K562 (cell line): ENCODE data around the gene GAL. TPM values are rescaled to one million over a fixed set of nuclear protein-coding genes. Genes with fewer than 3 reads are reported as not detected.

Experiments
- ATAC-seq: fragments of 200-7000 bp; cut with Tn5 transposase; 3 replicates; pipeline ENCODE4 v1.9.1; 2020; ENCODE audit warnings: moderate library complexity
- BruUV-seq: library from RNA; stranded (reverse); fragments of 400-500 nt; replicated peaks from 2 replicates; lab custom pipeline; 2021; lab: Mats Ljungman, UMichigan
- CTCF ChIA-PET: fragments of 300-600 bp; formaldehyde crosslinking; extraction: SDS; loops from one replicate; lab custom pipeline; 2021; ENCODE audit warnings: low intra/inter-chr PET ratio; lab: Yijun Ruan, JAX
- POLR2A ChIA-PET: fragments of 300-600, 350-650 bp; sonication (Branson Sonifier 250); formaldehyde crosslinking; extraction: SDS; loops from one replicate; lab custom pipeline; 2021; ENCODE audit warnings: antibody characterized with exemption, inconsistent platforms; lab: Yijun Ruan, JAX
- DNase-seq, 4 experiments: peaks; one replicate each; pipeline versions ENCODE4 v3.0.0 to v3.0.0-alpha.2; 2011 to 2018; ENCODE audit warnings: low spot score in 3 of 4, mixed read lengths in 3 of 4; ENCODE audit errors: extremely low read depth in 1 of 4
- FAIRE-seq: peaks from 2 replicates; lab custom pipeline; 2011; peaks lifted over from hg19 to GRCh38; lab: Jason Lieb, UNC
- H2AFZ ChIP-seq: 2 replicates; pipeline ENCODE4 v1.6.0; 2011; ENCODE audit warnings: low read depth, low read length, control low read depth, inconsistent platforms
- H3K27ac ChIP-seq: fragments of 200-600 bp; 3 replicates; pipeline ENCODE4 v1.8.0; 2011; ENCODE audit warnings: low read depth, mild to moderate bottlenecking, control low read depth, inconsistent platforms, low read length, moderate library complexity, mixed read lengths; ENCODE audit errors: extremely low read depth
- H3K27me3 ChIP-seq, 2 experiments: fragments of 300-600 bp in 1 of 2; 2 replicates in 1 of 2; 3 replicates in 1 of 2; pipeline versions ENCODE4 v1.6.0 to v1.8.0; 2011; ENCODE audit warnings: inconsistent platforms in 2 of 2, low read length in 2 of 2, mild to moderate bottlenecking in 1 of 2, mixed read lengths in 1 of 2, moderate library complexity in 1 of 2; ENCODE audit not compliant: control insufficient read depth in 2 of 2, insufficient read depth in 2 of 2
- H3K36me3 ChIP-seq: fragments of 300-600 bp; 3 replicates; pipeline ENCODE4 v1.8.0; 2011; ENCODE audit warnings: mild to moderate bottlenecking, low read length, inconsistent platforms; ENCODE audit not compliant: control insufficient read depth, insufficient read depth
- H3K4me1 ChIP-seq, 2 experiments: fragments of 200-600 bp in 1 of 2; replicated peaks in 1 of 2; 2 replicates in 1 of 2; 3 replicates in 1 of 2; pipeline versions ENCODE4 v1.5.1 to v1.8.0; 2011; ENCODE audit warnings: inconsistent platforms in 2 of 2, low read length in 2 of 2, mild to moderate bottlenecking in 1 of 2, mixed read lengths in 1 of 2, moderate library complexity in 1 of 2; ENCODE audit not compliant: control insufficient read depth in 2 of 2, insufficient read depth in 2 of 2
- H3K4me2 ChIP-seq: 2 replicates; pipeline ENCODE4 v1.6.1; 2011; ENCODE audit warnings: low read length, control low read depth, inconsistent platforms, mixed read lengths; ENCODE audit not compliant: insufficient read depth
- H3K4me3 ChIP-seq: fragments of 200-600 bp; sonication (generic), shearing (Covaris generic); 2 replicates; pipeline ENCODE4 v1.5.1; 2016; ENCODE audit warnings: control low read depth, inconsistent platforms
- H3K79me2 ChIP-seq: fragments of 200-600 bp; 3 replicates; pipeline ENCODE4 v1.8.0; 2011; ENCODE audit warnings: low read length, inconsistent platforms; ENCODE audit not compliant: control insufficient read depth, insufficient read depth
- H3K9ac ChIP-seq, 2 experiments: 2 replicates each; pipeline versions ENCODE4 v1.6.0 to v1.6.1; 2011; ENCODE audit warnings: low read depth in 2 of 2, low read length in 2 of 2, control low read depth in 1 of 2, inconsistent platforms in 1 of 2, mild to moderate bottlenecking in 1 of 2, mixed read lengths in 1 of 2; ENCODE audit not compliant: insufficient read depth in 1 of 2
- H3K9me1 ChIP-seq: one replicate; pipeline ENCODE4 v1.6.0; 2011; ENCODE audit warnings: inconsistent platforms, mild to moderate bottlenecking, low read length, moderate library complexity; ENCODE audit not compliant: control insufficient read depth, insufficient read depth
- H3K9me3 ChIP-seq: replicated peaks from 2 replicates; pipeline ENCODE4 v1.5.1; 2011; ENCODE audit warnings: low read depth, low read length, inconsistent platforms; ENCODE audit not compliant: control insufficient read depth, insufficient read depth
- H4K20me1 ChIP-seq: replicated peaks from 2 replicates; pipeline ENCODE4 v1.6.1; 2011; ENCODE audit warnings: low read length, inconsistent platforms, mixed read lengths; ENCODE audit not compliant: control insufficient read depth, insufficient read depth
- BDP1 ChIP-seq: IDR thresholded peaks from 3 replicates; pipeline ENCODE4 v1.6.1; 2011; ENCODE audit not compliant: insufficient read length, insufficient read depth
- FOXO4 ChIP-seq: fragments of 450-650 bp; formaldehyde crosslinking; IDR thresholded peaks from 2 replicates; pipeline ENCODE4 v1.4.0; 2020; ENCODE audit warnings: mild to moderate bottlenecking, moderate library complexity
- HDGF ChIP-seq: fragments of 450-650 bp; IDR thresholded peaks from 2 replicates; pipeline ENCODE4 v1.6.1; 2016
- NR3C1 ChIP-seq: sonication (generic); formaldehyde crosslinking; IDR thresholded peaks from 2 replicates; pipeline ENCODE4 v1.8.1; 2022; ENCODE audit warnings: missing genetic modification reagents
- POLR2AphosphoS2 ChIP-seq: IDR thresholded peaks from 2 replicates; pipeline ENCODE4 v1.6.1; 2012; ENCODE audit warnings: low read length, improper control_type of control experiment
- RHOXF2B ChIP-seq: fragments of 250-450 bp; sonication (Bioruptor Pico); conservative IDR thresholded peaks from 2 replicates; pipeline ENCODE4 v1.5.1; 2021
- XRCC5 ChIP-seq: fragments of 200-400 bp; formaldehyde crosslinking; IDR thresholded peaks from 2 replicates; pipeline ENCODE4 v1.6.1; 2017; ENCODE audit warnings: low read depth, mild to moderate bottlenecking, low read length
- ZBTB2 ChIP-seq: fragments of 450-650 bp; IDR thresholded peaks from 2 replicates; pipeline ENCODE4 v1.6.1; 2016; ENCODE audit warnings: antibody characterized with exemption
- ZC3H11A ChIP-seq: IDR thresholded peaks from 2 replicates; pipeline ENCODE4 v1.6.1; 2012; ENCODE audit warnings: low read depth, low read length, improper control_type of control experiment
- ZNF3 ChIP-seq: fragments of 250-450 bp; sonication (Bioruptor Pico); IDR thresholded peaks from 2 replicates; pipeline ENCODE4 v1.5.0; 2021; ENCODE audit warnings: mild to moderate bottlenecking, moderate library complexity
- WGBS: fragments of 100-300 bp; shearing (Covaris generic); methylation state at CpG from one replicate; pipeline ENCODE4 v1.1.6; 2016; ENCODE audit warnings: low coverage, mixed read lengths; ENCODE audit not compliant: insufficient coverage; ENCODE audit errors: missing lambda C conversion rate; 5-methylcytosine and 5-hydroxymethylcytosine counted together
- in situ Hi-C: fragments of 300-500 bp; cut with MboI; formaldehyde crosslinking; loops from 4 replicates; pipeline ENCODE4 v1.15.0; 2018; ENCODE audit warnings: inconsistent platforms, mixed read lengths
- intact Hi-C: fragments of 100-400 bp; cut with micrococcal nuclease; formaldehyde crosslinking; loops from 2 replicates; pipeline ENCODE4 v1.14.2; 2022
- polyA plus RNA-seq, 8 experiments: library from polyadenylated mRNA; depleted of rRNA in 4 of 8; stranded (reverse) in 5 of 8; unstranded in 3 of 8; fragments of >200 nt; fragmentation: Nextera tagmentation in 2 of 8; fragmentation: Illumina TruSeq in 1 of 8; extraction: Ambion mirVana in 2 of 8; extraction: Trizol in 1 of 8; gene quantifications; 2 replicates each; pipeline versions ENCODE4 v1.2.1 to v1.2.3, GENCODE V29; 2011 to 2014; ENCODE audit warnings: inconsistent platforms in 1 of 8, missing spikeins in 1 of 8
- total RNA-seq, 7 experiments: library from RNA; depleted of rRNA in 6 of 7; stranded (reverse); fragments of >200 nt in 6 of 7; fragmentation: Illumina TruSeq in 2 of 7; extraction: Trizol in 2 of 7; gene quantifications; 2 replicates each; pipeline versions ENCODE4 v1.2.1 to v1.2.3, GENCODE V29; 2011 to 2021; ENCODE audit warnings: low replicate concordance in 1 of 7
- TF ChIP-seq, protein P1 (sequence below): fragments of 450-650 bp; formaldehyde crosslinking; IDR thresholded peaks from 2 replicates; pipeline ENCODE4 v1.4.0; 2020; ENCODE audit warnings: mild to moderate bottlenecking, mixed read lengths
- TF ChIP-seq, protein P2 (sequence below): conservative IDR thresholded peaks from 2 replicates; pipeline ENCODE4 v1.6.1; 2011; ENCODE audit warnings: low read depth, mild to moderate bottlenecking, low read length; ENCODE audit not compliant: control insufficient read depth
- TF ChIP-seq, protein P3 (sequence below): fragments of 250-450 bp; sonication (Bioruptor Pico); IDR thresholded peaks from 2 replicates; pipeline ENCODE4 v1.8.0; 2021; ENCODE audit warnings: moderate library complexity, mild to moderate bottlenecking, inconsistent platforms

Gene GAL
- total and polyA plus RNA-seq, 9 of the 15 experiments (the other 6 are each of a cell fraction or from before 2014, with no cell fraction given), result 10.6 to 119 (median 36.3) TPM

GRCh38 chr11:68652683-68653156 is 31.6 kb upstream of the GAL start:
- no peak for ATAC-seq
- peaks cover 59 to 80% of the 10 kb centered on the region in 2 experiments for H3K27me3 ChIP-seq
- WGBS, result 1% methylated on average over 8 of the region's 12 CpGs
- no peaks in the 10 kb centered on the region for H3K9me1 ChIP-seq
- no peak overlapping the region for H3K9ac ChIP-seq
- BruUV-seq, result no TSS peak
- H3K36me3 ChIP-seq, result no peaks in the 10 kb centered on the region
- no peak for DNase-seq
- H3K4me2 ChIP-seq, result no peak overlapping the region
- ChIA-PET POLR2A (no interaction called here), CTCF (no interaction called here)
- peaks cover 0 to 16% of the 10 kb centered on the region in 2 experiments; a peak in 2 of 5 replicates for H3K4me1 ChIP-seq
- H3K4me3 ChIP-seq, result no peak overlapping the region
- H3K9me3 ChIP-seq, result no peaks in the 10 kb centered on the region
- FAIRE-seq, result no peak
- H2AFZ ChIP-seq, result no peak overlapping the region
- H3K79me2 ChIP-seq, result no peaks in the 10 kb centered on the region
- 0 out of 2 replicates have a peak, but pooled peaks cover 14% of the 10 kb centered on the region for H4K20me1 ChIP-seq
- intact Hi-C loops, result no loop called here
- no peak overlapping the region for H3K27ac ChIP-seq
- no peak for TF ChIP-seq RHOXF2B (CRISPR knock-in tag)
- TF ChIP-seq POLR2AphosphoS2, result no peak
- no peak for TF ChIP-seq XRCC5
- no peak for TF ChIP-seq ZBTB2
- TF ChIP-seq ZNF3 (CRISPR knock-in tag), result no peak
- no peak for TF ChIP-seq HDGF
- TF ChIP-seq, protein P1, sequence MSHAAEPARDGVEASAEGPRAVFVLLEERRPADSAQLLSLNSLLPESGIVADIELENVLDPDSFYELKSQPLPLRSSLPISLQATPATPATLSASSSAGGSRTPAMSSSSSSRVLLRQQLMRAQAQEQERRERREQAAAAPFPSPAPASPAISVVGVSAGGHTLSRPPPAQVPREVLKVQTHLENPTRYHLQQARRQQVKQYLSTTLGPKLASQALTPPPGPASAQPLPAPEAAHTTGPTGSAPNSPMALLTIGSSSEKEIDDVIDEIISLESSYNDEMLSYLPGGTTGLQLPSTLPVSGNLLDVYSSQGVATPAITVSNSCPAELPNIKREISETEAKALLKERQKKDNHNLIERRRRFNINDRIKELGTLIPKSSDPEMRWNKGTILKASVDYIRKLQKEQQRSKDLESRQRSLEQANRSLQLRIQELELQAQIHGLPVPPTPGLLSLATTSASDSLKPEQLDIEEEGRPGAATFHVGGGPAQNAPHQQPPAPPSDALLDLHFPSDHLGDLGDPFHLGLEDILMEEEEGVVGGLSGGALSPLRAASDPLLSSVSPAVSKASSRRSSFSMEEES (CRISPR knock-in tag), result no peak
- TF ChIP-seq NR3C1 (CRISPR knock-in tag), result no peak
- TF ChIP-seq FOXO4, result no peak
- TF ChIP-seq, protein P2, sequence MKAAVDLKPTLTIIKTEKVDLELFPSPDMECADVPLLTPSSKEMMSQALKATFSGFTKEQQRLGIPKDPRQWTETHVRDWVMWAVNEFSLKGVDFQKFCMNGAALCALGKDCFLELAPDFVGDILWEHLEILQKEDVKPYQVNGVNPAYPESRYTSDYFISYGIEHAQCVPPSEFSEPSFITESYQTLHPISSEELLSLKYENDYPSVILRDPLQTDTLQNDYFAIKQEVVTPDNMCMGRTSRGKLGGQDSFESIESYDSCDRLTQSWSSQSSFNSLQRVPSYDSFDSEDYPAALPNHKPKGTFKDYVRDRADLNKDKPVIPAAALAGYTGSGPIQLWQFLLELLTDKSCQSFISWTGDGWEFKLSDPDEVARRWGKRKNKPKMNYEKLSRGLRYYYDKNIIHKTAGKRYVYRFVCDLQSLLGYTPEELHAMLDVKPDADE, result no peak
- TF ChIP-seq ZC3H11A, result no peak
- TF ChIP-seq, protein P3, sequence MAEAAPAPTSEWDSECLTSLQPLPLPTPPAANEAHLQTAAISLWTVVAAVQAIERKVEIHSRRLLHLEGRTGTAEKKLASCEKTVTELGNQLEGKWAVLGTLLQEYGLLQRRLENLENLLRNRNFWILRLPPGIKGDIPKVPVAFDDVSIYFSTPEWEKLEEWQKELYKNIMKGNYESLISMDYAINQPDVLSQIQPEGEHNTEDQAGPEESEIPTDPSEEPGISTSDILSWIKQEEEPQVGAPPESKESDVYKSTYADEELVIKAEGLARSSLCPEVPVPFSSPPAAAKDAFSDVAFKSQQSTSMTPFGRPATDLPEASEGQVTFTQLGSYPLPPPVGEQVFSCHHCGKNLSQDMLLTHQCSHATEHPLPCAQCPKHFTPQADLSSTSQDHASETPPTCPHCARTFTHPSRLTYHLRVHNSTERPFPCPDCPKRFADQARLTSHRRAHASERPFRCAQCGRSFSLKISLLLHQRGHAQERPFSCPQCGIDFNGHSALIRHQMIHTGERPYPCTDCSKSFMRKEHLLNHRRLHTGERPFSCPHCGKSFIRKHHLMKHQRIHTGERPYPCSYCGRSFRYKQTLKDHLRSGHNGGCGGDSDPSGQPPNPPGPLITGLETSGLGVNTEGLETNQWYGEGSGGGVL (CRISPR knock-in tag), result no peak
- TF ChIP-seq BDP1, result no peak
- in situ Hi-C loops, result no loop called here
